SU-DHL-6 (cell line): ENCODE data around the gene MOB4.

Source experiments
- CTCF ChIP-seq: fragments of 200-600 bp; sonication (generic); IDR thresholded peaks from one replicate; pipeline ENCODE4 v1.5.1; 2017; ENCODE audit warnings: antibody characterized with exemption, mild to moderate bottlenecking, low read length, moderate library complexity; ENCODE audit not compliant: insufficient read depth, poor library complexity, severe bottlenecking
- EZH2phosphoT487 ChIP-seq: fragments of 200-600 bp; sonication (generic), shearing (Covaris generic); conservative IDR thresholded peaks from 2 replicates; pipeline ENCODE4 v1.6.1; 2018; ENCODE audit warnings: mild to moderate bottlenecking, antibody characterized with exemption, low read length, moderate library complexity, mixed read lengths

- no peak for TF ChIP-seq CTCF
- no peak for TF ChIP-seq EZH2phosphoT487
Observed at GRCh38 chr2:197571627-197572271, 55.9 kb downstream of the MOB4 start.
